GM19438 (cell line): ENCODE measurements around the gene NUDT16.

Experiments
- ATAC-seq: cut with Tn5 transposase; IDR thresholded peaks from one replicate; pipeline ENCODE4 v1.9.1; 2021; ENCODE audit warnings: low read depth; ENCODE audit not compliant: unreplicated experiment

NUDT16 gene

GRCh38 chr3:131435000-131435399 lies 53.4 kb downstream of the NUDT16 start:
- no peak for ATAC-seq
